H9 (cell line): ENCODE results near the gene CD59. TPM values are rescaled to one million over a fixed set of nuclear protein-coding genes. Genes with fewer than 3 reads are reported as not detected.
A peak's percentile ranks its signal among the peaks of the same experiment; 100 is the strongest.

Experiments
- DNase-seq: peaks from one replicate; pipeline ENCODE4 v3.0.0-alpha.2; 2017
- H2AFZ ChIP-seq: one replicate; pipeline ENCODE4 v1.6.1; 2013; ENCODE audit warnings: mild to moderate bottlenecking, low read length, control low read depth, moderate library complexity
- H2AK5ac ChIP-seq: 2 replicates; pipeline ENCODE4 v1.6.1; 2013; ENCODE audit warnings: low read length, control low read depth, mixed read lengths; ENCODE audit not compliant: insufficient read length
- H2BK120ac ChIP-seq: one replicate; pipeline ENCODE4 v1.6.1; 2013; ENCODE audit warnings: low read depth, mild to moderate bottlenecking, low read length, control low read depth, inconsistent platforms; ENCODE audit not compliant: poor library complexity, severe bottlenecking
- H2BK12ac ChIP-seq: 2 replicates; pipeline ENCODE4 v1.6.1; 2013; ENCODE audit warnings: low read length, control low read depth, mixed read lengths, low read depth; ENCODE audit not compliant: insufficient read length
- H2BK15ac ChIP-seq: 2 replicates; pipeline ENCODE4 v1.6.1; 2013; ENCODE audit warnings: low read depth, low read length, control low read depth
- H2BK20ac ChIP-seq: one replicate; pipeline ENCODE4 v1.6.1; 2013; ENCODE audit warnings: low read depth, mild to moderate bottlenecking, low read length, control low read depth, inconsistent platforms; ENCODE audit not compliant: poor library complexity, severe bottlenecking
- H2BK5ac ChIP-seq: 2 replicates; pipeline ENCODE4 v1.6.1; 2013; ENCODE audit warnings: low read length, control low read depth, mixed read lengths; ENCODE audit not compliant: insufficient read length
- H3K14ac ChIP-seq: 2 replicates; pipeline ENCODE4 v1.6.1; 2013; ENCODE audit warnings: low read length, control low read depth; ENCODE audit not compliant: insufficient read depth
- H3K18ac ChIP-seq: 2 replicates; pipeline ENCODE4 v1.6.1; 2013; ENCODE audit warnings: low read depth, mild to moderate bottlenecking, mixed read lengths, low read length, control low read depth; ENCODE audit not compliant: insufficient read length
- H3K23ac ChIP-seq: 2 replicates; pipeline ENCODE4 v1.6.1; 2013; ENCODE audit warnings: low read length, control low read depth, mixed read lengths, low read depth; ENCODE audit not compliant: insufficient read length
- H3K23me2 ChIP-seq: 2 replicates; pipeline ENCODE4 v1.6.1; 2013; ENCODE audit warnings: low read depth, mild to moderate bottlenecking, mixed read lengths, low read length, control low read depth; ENCODE audit not compliant: insufficient read length, poor library complexity, severe bottlenecking
- H3K27ac ChIP-seq: 2 replicates; pipeline ENCODE4 v1.5.1; 2013; ENCODE audit warnings: low read length, control low read depth, mixed read lengths, low read depth; ENCODE audit not compliant: insufficient read length
- H3K27me3 ChIP-seq: 2 replicates; pipeline ENCODE4 v1.6.1; 2013; ENCODE audit warnings: low read length, control low read depth, inconsistent platforms; ENCODE audit not compliant: insufficient read depth
- H3K4ac ChIP-seq: 2 replicates; pipeline ENCODE4 v1.6.1; 2013; ENCODE audit warnings: low read depth, mild to moderate bottlenecking, control low read depth, inconsistent platforms, low read length, moderate library complexity
- H3K4me1 ChIP-seq: 2 replicates; pipeline ENCODE4 v1.6.1; 2013; ENCODE audit warnings: low read length, control low read depth, inconsistent platforms; ENCODE audit not compliant: insufficient read depth
- H3K4me2 ChIP-seq: 2 replicates; pipeline ENCODE4 v1.6.1; 2013; ENCODE audit warnings: low read length, control low read depth, mixed read lengths; ENCODE audit not compliant: insufficient read length, insufficient read depth
- H3K56ac ChIP-seq: 2 replicates; pipeline ENCODE4 v1.6.1; 2013; ENCODE audit warnings: low read depth, mild to moderate bottlenecking, mixed read lengths, low read length, control low read depth; ENCODE audit not compliant: insufficient read length
- H3K79me1 ChIP-seq: 2 replicates; pipeline ENCODE4 v1.6.1; 2013; ENCODE audit warnings: low read depth, mild to moderate bottlenecking, moderate library complexity, low read length, control low read depth, inconsistent platforms; ENCODE audit not compliant: insufficient read depth, poor library complexity, severe bottlenecking
- H3K79me2 ChIP-seq: 2 replicates; pipeline ENCODE4 v1.6.1; 2013; ENCODE audit warnings: low read length, control low read depth, inconsistent platforms; ENCODE audit not compliant: insufficient read depth
- H3K9ac ChIP-seq: 2 replicates; pipeline ENCODE4 v1.6.1; 2013; ENCODE audit warnings: low read length, control low read depth, mixed read lengths; ENCODE audit not compliant: insufficient read length; ENCODE audit errors: extremely low read depth
- H3K9me3 ChIP-seq: one replicate; pipeline ENCODE4 v1.6.1; 2013; ENCODE audit warnings: low read depth, low read length, inconsistent platforms; ENCODE audit not compliant: control insufficient read depth
- H3T11ph ChIP-seq: one replicate; pipeline ENCODE4 v1.6.1; 2013; ENCODE audit warnings: mild to moderate bottlenecking, low read length, control low read depth, inconsistent platforms
- H4K20me1 ChIP-seq: one replicate; pipeline ENCODE4 v1.6.1; 2013; ENCODE audit not compliant: control insufficient read depth, insufficient read length, insufficient read depth
- H4K5ac ChIP-seq: 2 replicates; pipeline ENCODE4 v1.6.1; 2013; ENCODE audit warnings: low read depth, mild to moderate bottlenecking, mixed read lengths, low read length, control low read depth; ENCODE audit not compliant: insufficient read length
- H4K8ac ChIP-seq: replicated peaks from 2 replicates; pipeline ENCODE4 v1.6.1; 2013; ENCODE audit warnings: low read length, control low read depth, mixed read lengths, low read depth; ENCODE audit not compliant: insufficient read length
- H4K91ac ChIP-seq: 2 replicates; pipeline ENCODE4 v1.6.1; 2013; ENCODE audit warnings: low read depth, mild to moderate bottlenecking, moderate library complexity, mixed read lengths, low read length, control low read depth; ENCODE audit not compliant: insufficient read length
- H3K27ac Mint-ChIP-seq, 3 experiments: 2 replicates in 2 of 3; 3 replicates in 1 of 3; pipeline ENCODE4 v1.8.0; 2020 to 2021; ENCODE audit warnings: mixed read lengths in 3 of 3, mild to moderate bottlenecking in 1 of 3, moderate library complexity in 1 of 3
- H3K27me3 Mint-ChIP-seq: 2 replicates; pipeline ENCODE4 v1.8.0; 2021; ENCODE audit warnings: low read depth, mild to moderate bottlenecking, moderate library complexity, mixed read lengths
- H3K36me3 Mint-ChIP-seq, 3 experiments: 2 replicates in 2 of 3; 3 replicates in 1 of 3; pipeline ENCODE4 v1.8.0; 2020 to 2021; ENCODE audit warnings: low read depth in 3 of 3, mixed read lengths in 3 of 3; ENCODE audit not compliant: insufficient read depth in 1 of 3
- H3K4me1 Mint-ChIP-seq, 2 experiments: 2 replicates each; pipeline ENCODE4 v1.8.0; 2020; ENCODE audit warnings: mixed read lengths in 2 of 2
- H3K4me3 Mint-ChIP-seq, 2 experiments: 2 replicates in 1 of 2; 3 replicates in 1 of 2; pipeline ENCODE4 v1.8.0; 2020 to 2021; ENCODE audit warnings: mild to moderate bottlenecking in 2 of 2, mixed read lengths in 2 of 2, moderate library complexity in 1 of 2
- H3K9me3 Mint-ChIP-seq, 2 experiments: 2 replicates in 1 of 2; 3 replicates in 1 of 2; pipeline ENCODE4 v1.8.0; 2020; ENCODE audit warnings: mild to moderate bottlenecking in 2 of 2, mixed read lengths in 2 of 2, moderate library complexity in 1 of 2
- WGBS: extraction: QIAGEN DNeasy Blood & Tissue Kit; methylation state at CpG from one replicate; pipeline ENCODE4 v1.1.7; 2013; ENCODE audit warnings: missing lambda C conversion rate, low lambda C conversion rate, mixed read lengths; ENCODE audit not compliant: insufficient read length; ENCODE audit errors: extremely low coverage; 5-methylcytosine and 5-hydroxymethylcytosine counted together
- total RNA-seq: library from RNA; stranded (reverse); gene quantifications from 2 replicates; pipeline ENCODE4 v1.2.1, GENCODE V29; 2021
- TF ChIP-seq, protein P1 (sequence below): fragments of 200-600 bp; sonication (generic); conservative IDR thresholded peaks from 3 replicates; pipeline ENCODE4 v1.8.0; 2021; ENCODE audit warnings: antibody characterized with exemption, mild to moderate bottlenecking

The CD59 gene
- total RNA-seq, 1 experiment from 2014 or later = 91.5 TPM

DNA sequence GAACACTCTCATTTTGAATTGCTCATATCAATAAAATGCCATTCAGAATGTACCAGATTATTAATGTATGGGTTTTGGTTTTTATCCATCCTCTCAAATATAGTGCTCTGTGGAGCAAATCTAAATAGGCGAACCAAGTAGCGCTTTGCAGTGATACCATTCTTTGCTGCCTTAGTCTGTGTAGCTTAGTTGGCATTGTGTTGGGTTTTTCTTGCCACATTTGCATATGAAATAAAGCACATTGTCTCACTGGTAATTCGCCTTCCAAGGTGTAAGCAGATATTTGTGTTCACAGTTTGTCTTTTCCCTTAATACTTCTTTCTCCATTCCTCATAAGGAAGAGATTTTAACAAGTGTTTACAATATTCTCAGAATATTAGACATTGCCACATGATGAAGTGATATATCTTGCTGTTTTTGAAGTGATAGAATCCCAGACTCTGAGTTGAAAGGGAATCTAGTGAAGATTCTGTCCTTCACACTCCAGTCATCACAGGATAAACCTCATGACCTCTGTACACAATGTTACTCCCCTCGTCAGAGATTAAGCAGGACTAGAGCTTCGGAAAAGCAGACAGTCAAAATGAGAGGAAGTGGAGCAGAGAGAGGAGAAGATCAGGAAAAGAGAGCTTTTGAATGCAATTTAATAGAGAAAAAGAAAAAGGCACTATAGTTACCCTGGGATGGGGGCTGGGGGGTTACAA lies 52.1 kb downstream of the CD59 start:
- no peaks in the 10 kb centered on the region for H3K23me2 ChIP-seq
- no peak overlapping the region for H2AFZ ChIP-seq
- H4K5ac ChIP-seq = no peak overlapping the region
- DNase-seq = no peak
- no peak overlapping the region for H4K8ac ChIP-seq
- H3T11ph ChIP-seq = no peak overlapping the region
- no peaks in the 10 kb centered on the region for H4K20me1 ChIP-seq
- H3K9ac ChIP-seq = no peak overlapping the region
- H3K14ac ChIP-seq = no peak overlapping the region
- TF ChIP-seq, protein P1, sequence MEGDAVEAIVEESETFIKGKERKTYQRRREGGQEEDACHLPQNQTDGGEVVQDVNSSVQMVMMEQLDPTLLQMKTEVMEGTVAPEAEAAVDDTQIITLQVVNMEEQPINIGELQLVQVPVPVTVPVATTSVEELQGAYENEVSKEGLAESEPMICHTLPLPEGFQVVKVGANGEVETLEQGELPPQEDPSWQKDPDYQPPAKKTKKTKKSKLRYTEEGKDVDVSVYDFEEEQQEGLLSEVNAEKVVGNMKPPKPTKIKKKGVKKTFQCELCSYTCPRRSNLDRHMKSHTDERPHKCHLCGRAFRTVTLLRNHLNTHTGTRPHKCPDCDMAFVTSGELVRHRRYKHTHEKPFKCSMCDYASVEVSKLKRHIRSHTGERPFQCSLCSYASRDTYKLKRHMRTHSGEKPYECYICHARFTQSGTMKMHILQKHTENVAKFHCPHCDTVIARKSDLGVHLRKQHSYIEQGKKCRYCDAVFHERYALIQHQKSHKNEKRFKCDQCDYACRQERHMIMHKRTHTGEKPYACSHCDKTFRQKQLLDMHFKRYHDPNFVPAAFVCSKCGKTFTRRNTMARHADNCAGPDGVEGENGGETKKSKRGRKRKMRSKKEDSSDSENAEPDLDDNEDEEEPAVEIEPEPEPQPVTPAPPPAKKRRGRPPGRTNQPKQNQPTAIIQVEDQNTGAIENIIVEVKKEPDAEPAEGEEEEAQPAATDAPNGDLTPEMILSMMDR = no peak
- no peak overlapping the region for H4K91ac ChIP-seq
- H3K27me3 Mint-ChIP-seq = no peaks in the 10 kb centered on the region; the same call in 1 of the 2 replicates
- H2BK120ac ChIP-seq = no peak overlapping the region
- no peak overlapping the region for H2AK5ac ChIP-seq
- no peak overlapping the region for H2BK15ac ChIP-seq
- H3K18ac ChIP-seq = no peak overlapping the region
- peak overlapping the region in 1 of 3 experiments; percentile 7; a peak in 1 of 7 replicates for H3K27ac Mint-ChIP-seq
- no peak overlapping the region for H3K4me3 Mint-ChIP-seq
- no peak overlapping the region for H3K27ac ChIP-seq
- H3K4me2 ChIP-seq = no peak overlapping the region
- H3K36me3 Mint-ChIP-seq = no peaks in the 10 kb centered on the region
- no peak overlapping the region for H3K56ac ChIP-seq
- no peaks in the 10 kb centered on the region for H3K9me3 Mint-ChIP-seq
- H2BK20ac ChIP-seq = no peak overlapping the region
- H3K79me1 ChIP-seq = no peaks in the 10 kb centered on the region
- no peak overlapping the region for H2BK12ac ChIP-seq
- no peaks in the 10 kb centered on the region for H3K9me3 ChIP-seq
- no peaks in the 10 kb centered on the region for H3K79me2 ChIP-seq
- no CpG with 5 or more reads among the region's 5 CpGs for whole genome bisulfite sequencing
- H3K23ac ChIP-seq = no peak overlapping the region
- no peaks in the 10 kb centered on the region for H3K27me3 ChIP-seq
- H3K4ac ChIP-seq = no peak overlapping the region
- H2BK5ac ChIP-seq = no peak overlapping the region
- peaks cover 30 to 31% of the 10 kb centered on the region in 2 experiments for H3K4me1 Mint-ChIP-seq
- peaks cover 12% of the 10 kb centered on the region; the same call in 1 of the 2 replicates for H3K4me1 ChIP-seq
